Measurements from ENCODE around the gene TIGD3.

DNA sequence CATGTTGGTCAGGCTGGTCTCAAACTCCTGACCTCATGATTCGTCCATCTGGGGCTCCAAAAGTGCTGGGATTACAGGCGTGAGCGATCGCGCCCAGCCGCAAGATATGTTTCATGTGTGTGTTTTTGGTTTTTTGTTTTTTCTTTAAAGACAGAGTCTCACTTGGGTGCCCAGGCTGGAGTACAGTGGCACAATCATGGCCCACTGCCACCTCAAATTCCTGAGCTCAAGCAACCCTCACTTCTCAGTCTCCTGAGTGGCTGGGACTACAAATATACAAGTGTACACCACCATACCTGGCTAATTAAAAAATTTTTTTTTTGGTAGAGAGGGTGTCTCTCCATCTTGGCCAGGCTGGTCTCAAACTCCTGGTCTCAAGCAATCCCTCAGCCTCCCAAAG is 8.4 kb downstream of the TIGD3 start:
- TF ChIP-seq, protein P1, sequence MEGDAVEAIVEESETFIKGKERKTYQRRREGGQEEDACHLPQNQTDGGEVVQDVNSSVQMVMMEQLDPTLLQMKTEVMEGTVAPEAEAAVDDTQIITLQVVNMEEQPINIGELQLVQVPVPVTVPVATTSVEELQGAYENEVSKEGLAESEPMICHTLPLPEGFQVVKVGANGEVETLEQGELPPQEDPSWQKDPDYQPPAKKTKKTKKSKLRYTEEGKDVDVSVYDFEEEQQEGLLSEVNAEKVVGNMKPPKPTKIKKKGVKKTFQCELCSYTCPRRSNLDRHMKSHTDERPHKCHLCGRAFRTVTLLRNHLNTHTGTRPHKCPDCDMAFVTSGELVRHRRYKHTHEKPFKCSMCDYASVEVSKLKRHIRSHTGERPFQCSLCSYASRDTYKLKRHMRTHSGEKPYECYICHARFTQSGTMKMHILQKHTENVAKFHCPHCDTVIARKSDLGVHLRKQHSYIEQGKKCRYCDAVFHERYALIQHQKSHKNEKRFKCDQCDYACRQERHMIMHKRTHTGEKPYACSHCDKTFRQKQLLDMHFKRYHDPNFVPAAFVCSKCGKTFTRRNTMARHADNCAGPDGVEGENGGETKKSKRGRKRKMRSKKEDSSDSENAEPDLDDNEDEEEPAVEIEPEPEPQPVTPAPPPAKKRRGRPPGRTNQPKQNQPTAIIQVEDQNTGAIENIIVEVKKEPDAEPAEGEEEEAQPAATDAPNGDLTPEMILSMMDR (IDR thresholded peaks at IDR 0.05; ENCODE audit: low read length) = no peak
- no peak for TF ChIP-seq EZH2 (optimal IDR thresholded peaks at IDR 0.05; ENCODE audit: low read depth, low read length)

Data from MM.1S (cell line).